K562 treated with DMSO at 1 percent for 48 hours (cell line): ENCODE results near the gene KCNN2. TPM values are rescaled to one million over a fixed set of nuclear protein-coding genes. Genes with fewer than 3 reads are reported as not detected.

Source experiments
- total RNA-seq: library from RNA; unstranded; fragments of 300-600 nt; gene quantifications from 2 replicates; pipeline ENCODE4 v1.2.3, GENCODE V29; 2022; ENCODE audit warnings: low replicate concordance; ENCODE audit errors: extremely low read depth

The KCNN2 gene
- total RNA-seq: not detected in 2 replicates

DNA sequence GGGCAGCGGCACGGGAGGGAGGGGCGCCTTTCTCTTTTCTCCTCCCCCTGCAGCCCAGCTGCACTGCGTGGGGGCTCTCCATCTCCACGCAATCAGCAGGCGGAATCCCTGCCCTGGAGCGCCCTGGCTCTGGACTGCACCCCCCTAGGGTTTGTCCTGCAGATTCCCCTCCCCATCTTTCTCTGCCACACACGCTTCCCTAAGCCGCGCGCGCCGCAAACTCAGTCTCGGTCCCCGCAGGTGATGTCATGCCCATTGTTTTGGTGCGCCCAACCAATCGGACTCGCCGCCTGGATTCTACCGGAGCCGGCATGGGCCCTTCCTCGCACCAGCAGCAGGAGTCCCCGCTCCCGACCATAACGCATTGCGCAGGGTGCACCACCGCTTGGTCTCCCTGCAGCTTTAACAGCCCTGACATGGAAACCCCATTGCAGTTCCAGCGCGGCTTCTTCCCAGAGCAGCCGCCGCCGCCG, at the start of gene KCNN2:
TSS of gene KCNN2 (plus strand) at position 347 of the 473 bp plus-strand sequence. CDS start at position 417, 70 bp downstream.

